Measurements from ENCODE around the gene MEPCE. TPM values are rescaled to one million over a fixed set of nuclear protein-coding genes. Genes with fewer than 3 reads are reported as not detected.
"Not testable (repeated sequence)": the region's sequence is repeated elsewhere in the genome, so short reads cannot be mapped to it uniquely, and the experiment has no call there.

The MEPCE gene
- polyA plus RNA-seq (ENCODE audit: low read depth in 6 of 6): 10 to 100 TPM; 10.9 to 24.6 (median 19.5) TPM

- Mint-ChIP-seq H3K4me1 (peaks cover 51 to 62% (median 56%) of the 10 kb centered on the region in 3 donors), H3K36me3 (peaks cover 4 to 24% of the 10 kb centered on the region in 2 donors), H3K9me3 (peaks cover 0 to 8% (median 0%) of the 10 kb centered on the region in 7 donors), H3K27ac (peak within 1 kb of the TSS; percentile 100), H3K27me3 (no peaks in the 10 kb centered on the region), H3K4me3 (peak within 1 kb of the TSS; percentile 87 to 100 (median 98))
- peak; percentile 44 to 50 for ATAC-seq (ENCODE audit: low read depth in 2 of 2)
- DNase-seq: peak; percentile 95
These were observed at the start of gene MEPCE for GRCh38 chr7:100429637-100430492. MEPCE (plus strand) TSS chr7:100429831; CDS start chr7:100430019, 188 bp downstream.

- DNase-seq (no peak), ATAC-seq (ENCODE audit: low read depth in 2 of 2) (no peak)
- peaks cover 18 to 26% (median 22%) of the 10 kb centered on the region in 3 donors for H3K4me1 Mint-ChIP-seq
- H3K36me3 Mint-ChIP-seq: no peaks in the 10 kb centered on the region
- no peaks in the 10 kb centered on the region for H3K9me3 Mint-ChIP-seq
- no peak overlapping the region for H3K4me3 Mint-ChIP-seq
- peak overlapping the region in 3 of 6 donors; percentile 28 to 92 (median 28) for H3K27ac Mint-ChIP-seq
- H3K27me3 Mint-ChIP-seq: no peaks in the 10 kb centered on the region
These were observed 49.4 kb upstream of the MEPCE start for GRCh38 chr7:100380196-100380595.

GRCh38 chr7:100381531-100382233, 47.9 kb upstream of the MEPCE start:
- H3K27ac Mint-ChIP-seq; H3K9me3 Mint-ChIP-seq; H3K27me3 Mint-ChIP-seq; DNase-seq; H3K36me3 Mint-ChIP-seq; H3K4me3 Mint-ChIP-seq; ATAC-seq (ENCODE audit: low read depth in 2 of 2): not testable (repeated sequence)
- H3K4me1 Mint-ChIP-seq: peaks cover 17 to 22% (median 19%) of the 10 kb centered on the region in 3 donors

- peak overlapping the region in 1 of 8 donors; percentile 50 for H3K4me3 Mint-ChIP-seq
- ATAC-seq (ENCODE audit: low read depth in 2 of 2): not testable (repeated sequence)
These were observed 47.3 kb upstream of the MEPCE start for GRCh38 chr7:100382234-100382853.

GRCh38 chr7:100384628-100385294, 44.9 kb upstream of the MEPCE start:
- Mint-ChIP-seq H3K4me3 (no peak overlapping the region), H3K27me3 (no peaks in the 10 kb centered on the region), H3K4me1 (peaks cover 17 to 22% (median 18%) of the 10 kb centered on the region in 3 donors), H3K9me3 (no peaks in the 10 kb centered on the region), H3K27ac (peak overlapping the region in 4 of 6 donors; percentile 7 to 87 (median 58)), H3K36me3 (no peaks in the 10 kb centered on the region)
- ATAC-seq (ENCODE audit: low read depth in 2 of 2): no peak
- DNase-seq: no peak

More at GRCh38 chr7:100382234-100382853, 47.3 kb upstream of the MEPCE start:
- H3K9me3 Mint-ChIP-seq, H3K27me3 Mint-ChIP-seq, DNase-seq, H3K36me3 Mint-ChIP-seq: not testable (repeated sequence)
- Mint-ChIP-seq H3K27ac (peak overlapping the region in 1 of 6 donors; percentile 83), H3K4me1 (peaks cover 17 to 22% (median 19%) of the 10 kb centered on the region in 3 donors)

GRCh38 chr7:100386940-100387339, 42.7 kb upstream of the MEPCE start:
- Mint-ChIP-seq H3K36me3 (no peaks in the 10 kb centered on the region), H3K27ac (no peak overlapping the region), H3K4me3 (no peak overlapping the region), H3K4me1 (peaks cover 16 to 24% (median 17%) of the 10 kb centered on the region in 3 donors), H3K9me3 (no peaks in the 10 kb centered on the region), H3K27me3 (no peaks in the 10 kb centered on the region)
- ATAC-seq (ENCODE audit: low read depth in 2 of 2) (no peak), DNase-seq (no peak)

- H3K36me3 Mint-ChIP-seq: no peaks in the 10 kb centered on the region
- no peaks in the 10 kb centered on the region for H3K9me3 Mint-ChIP-seq
- peaks cover 23 to 29% (median 24%) of the 10 kb centered on the region in 3 donors for H3K4me1 Mint-ChIP-seq
- no peak overlapping the region for H3K4me3 Mint-ChIP-seq
- no peak overlapping the region for H3K27ac Mint-ChIP-seq
- H3K27me3 Mint-ChIP-seq: no peaks in the 10 kb centered on the region
- DNase-seq (no peak), ATAC-seq (ENCODE audit: low read depth in 2 of 2) (no peak)
These were observed 41.9 kb upstream of the MEPCE start for GRCh38 chr7:100387695-100388094.

GRCh38 chr7:100389437-100390088, 40.1 kb upstream of the MEPCE start:
- H3K4me1 Mint-ChIP-seq: peaks cover 28 to 35% (median 32%) of the 10 kb centered on the region in 3 donors
- no peaks in the 10 kb centered on the region for H3K9me3 Mint-ChIP-seq
- peak overlapping the region in 3 of 6 donors; percentile 12 to 89 (median 47) for H3K27ac Mint-ChIP-seq
- H3K36me3 Mint-ChIP-seq: no peaks in the 10 kb centered on the region
- ATAC-seq (ENCODE audit: low read depth in 2 of 2): no peak
- H3K27me3 Mint-ChIP-seq: no peaks in the 10 kb centered on the region
- no peak for DNase-seq
- H3K4me3 Mint-ChIP-seq: no peak overlapping the region

- Mint-ChIP-seq H3K9me3 (no peaks in the 10 kb centered on the region), H3K27ac (peak overlapping the region in 2 of 6 donors; percentile 43 to 50), H3K4me1 (peaks cover 25 to 30% (median 27%) of the 10 kb centered on the region in 3 donors), H3K4me3 (no peak overlapping the region), H3K27me3 (no peaks in the 10 kb centered on the region), H3K36me3 (no peaks in the 10 kb centered on the region)
- ATAC-seq (ENCODE audit: low read depth in 2 of 2): no peak
- DNase-seq: no peak
These were observed 39.2 kb upstream of the MEPCE start for GRCh38 chr7:100390286-100391009.

GRCh38 chr7:100393233-100393905, 36.3 kb upstream of the MEPCE start:
- Mint-ChIP-seq H3K27me3 (no peaks in the 10 kb centered on the region), H3K36me3 (no peaks in the 10 kb centered on the region), H3K27ac (peak overlapping the region in 5 of 6 donors; percentile 16 to 70 (median 57)), H3K4me1 (peaks cover 45 to 54% (median 50%) of the 10 kb centered on the region in 3 donors), H3K9me3 (no peaks in the 10 kb centered on the region), H3K4me3 (peak overlapping the region in 2 of 8 donors; percentile 61 to 69)
- ATAC-seq (ENCODE audit: low read depth in 2 of 2) (peak in 1 of 2 donors; percentile 16), DNase-seq (no peak)

GRCh38 chr7:100394077-100394476, 35.6 kb upstream of the MEPCE start:
- Mint-ChIP-seq H3K4me1 (peaks cover 48 to 59% (median 57%) of the 10 kb centered on the region in 3 donors), H3K27ac (peak overlapping the region; percentile 16 to 83 (median 70)), H3K36me3 (no peaks in the 10 kb centered on the region), H3K9me3 (no peaks in the 10 kb centered on the region), H3K27me3 (no peaks in the 10 kb centered on the region), H3K4me3 (peak overlapping the region in 2 of 8 donors; percentile 0 to 44)
- DNase-seq (no peak), ATAC-seq (ENCODE audit: low read depth in 2 of 2) (no peak)
